KMS-11 (cell line): Measurements from ENCODE around the gene PSEN2.

Experiments used
- H2AFZ ChIP-seq: fragments of 200-600 bp; sonication (generic); 2 replicates; pipeline ENCODE4 v1.6.1; 2016; ENCODE audit warnings: antibody characterized with exemption, mixed run types, low read depth
- H3K27ac ChIP-seq: fragments of 200-600 bp; sonication (generic); 2 replicates; pipeline ENCODE4 v1.6.1; 2016; ENCODE audit warnings: mild to moderate bottlenecking, mixed run types
- H3K27me3 ChIP-seq: fragments of 200-600 bp; sonication (generic); 2 replicates; pipeline ENCODE4 v1.6.1; 2017; ENCODE audit warnings: mild to moderate bottlenecking, low read depth, mixed run types, moderate library complexity; ENCODE audit not compliant: insufficient read depth
- H3K36me3 ChIP-seq: fragments of 200-600 bp; sonication (generic); 2 replicates; pipeline ENCODE4 v1.6.1; 2017; ENCODE audit warnings: mild to moderate bottlenecking, mixed run types; ENCODE audit not compliant: insufficient read depth
- H3K4me1 ChIP-seq: fragments of 200-600 bp; sonication (generic); 2 replicates; pipeline ENCODE4 v1.6.1; 2016; ENCODE audit warnings: mild to moderate bottlenecking, low read depth, mixed run types; ENCODE audit not compliant: poor library complexity, severe bottlenecking
- H3K4me2 ChIP-seq: fragments of 200-600 bp; sonication (generic); 2 replicates; pipeline ENCODE4 v1.7.0; 2016; ENCODE audit warnings: mild to moderate bottlenecking, mixed run types
- H3K4me3 ChIP-seq: fragments of 200-600 bp; sonication (generic); IDR thresholded peaks from 2 replicates; pipeline ENCODE4 v1.6.1; 2017; ENCODE audit warnings: low read depth, low read length, mixed read lengths; ENCODE audit not compliant: insufficient read depth
- H3K79me2 ChIP-seq: fragments of 200-600 bp; sonication (generic); 2 replicates; pipeline ENCODE4 v1.6.1; 2016; ENCODE audit warnings: low read depth, mixed run types; ENCODE audit not compliant: insufficient read depth
- H3K9ac ChIP-seq: fragments of 200-600 bp; sonication (generic); 2 replicates; pipeline ENCODE4 v1.6.1; 2016; ENCODE audit warnings: mild to moderate bottlenecking, mixed run types
- H4K20me1 ChIP-seq: fragments of 200-600 bp; sonication (generic); 2 replicates; pipeline ENCODE4 v1.6.1; 2016; ENCODE audit warnings: mild to moderate bottlenecking, mixed run types; ENCODE audit not compliant: insufficient read depth
- TF ChIP-seq, protein P1 (sequence below): fragments of 200-600 bp; sonication (generic); conservative IDR thresholded peaks from 2 replicates; pipeline ENCODE4 v1.6.1; 2017; ENCODE audit warnings: low read depth, mild to moderate bottlenecking, antibody characterized with exemption, low read length, moderate library complexity, mixed read lengths

PSEN2 gene

DNA sequence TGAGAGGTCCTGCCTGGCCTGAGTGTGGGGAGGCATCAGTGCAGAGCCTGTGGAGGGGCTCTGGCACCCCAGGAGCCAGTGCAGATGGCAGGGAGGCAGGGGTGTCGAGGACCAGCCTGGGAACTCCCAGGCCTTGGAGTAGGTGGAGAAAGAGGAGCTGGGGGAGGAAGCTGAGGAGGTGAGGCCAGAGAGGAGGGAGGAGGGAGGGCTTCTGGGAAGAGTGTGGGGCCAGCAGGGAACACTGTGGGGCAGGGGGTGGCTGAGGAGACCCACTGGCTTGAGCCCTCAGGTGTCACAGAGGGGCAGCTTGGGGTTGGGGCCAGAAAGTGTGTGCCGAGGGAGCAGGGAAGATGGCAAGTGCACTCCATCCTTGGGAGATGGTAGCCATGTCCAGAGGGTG, 73.5 kb downstream of the PSEN2 start:
- no peaks in the 10 kb centered on the region for H3K27me3 ChIP-seq
- no peaks in the 10 kb centered on the region for H4K20me1 ChIP-seq
- no peak overlapping the region for H3K4me2 ChIP-seq
- no peak overlapping the region for H3K4me3 ChIP-seq
- no peak overlapping the region for H2AFZ ChIP-seq
- H3K79me2 ChIP-seq, result peaks cover 72% of the 10 kb centered on the region; the same call in 1 of the 2 replicates
- TF ChIP-seq, protein P1, sequence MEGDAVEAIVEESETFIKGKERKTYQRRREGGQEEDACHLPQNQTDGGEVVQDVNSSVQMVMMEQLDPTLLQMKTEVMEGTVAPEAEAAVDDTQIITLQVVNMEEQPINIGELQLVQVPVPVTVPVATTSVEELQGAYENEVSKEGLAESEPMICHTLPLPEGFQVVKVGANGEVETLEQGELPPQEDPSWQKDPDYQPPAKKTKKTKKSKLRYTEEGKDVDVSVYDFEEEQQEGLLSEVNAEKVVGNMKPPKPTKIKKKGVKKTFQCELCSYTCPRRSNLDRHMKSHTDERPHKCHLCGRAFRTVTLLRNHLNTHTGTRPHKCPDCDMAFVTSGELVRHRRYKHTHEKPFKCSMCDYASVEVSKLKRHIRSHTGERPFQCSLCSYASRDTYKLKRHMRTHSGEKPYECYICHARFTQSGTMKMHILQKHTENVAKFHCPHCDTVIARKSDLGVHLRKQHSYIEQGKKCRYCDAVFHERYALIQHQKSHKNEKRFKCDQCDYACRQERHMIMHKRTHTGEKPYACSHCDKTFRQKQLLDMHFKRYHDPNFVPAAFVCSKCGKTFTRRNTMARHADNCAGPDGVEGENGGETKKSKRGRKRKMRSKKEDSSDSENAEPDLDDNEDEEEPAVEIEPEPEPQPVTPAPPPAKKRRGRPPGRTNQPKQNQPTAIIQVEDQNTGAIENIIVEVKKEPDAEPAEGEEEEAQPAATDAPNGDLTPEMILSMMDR, result no peak
- H3K4me1 ChIP-seq, result peaks cover 8% of the 10 kb centered on the region
- H3K9ac ChIP-seq, result no peak overlapping the region
- H3K36me3 ChIP-seq, result no peaks in the 10 kb centered on the region
- no peak overlapping the region for H3K27ac ChIP-seq

DNA sequence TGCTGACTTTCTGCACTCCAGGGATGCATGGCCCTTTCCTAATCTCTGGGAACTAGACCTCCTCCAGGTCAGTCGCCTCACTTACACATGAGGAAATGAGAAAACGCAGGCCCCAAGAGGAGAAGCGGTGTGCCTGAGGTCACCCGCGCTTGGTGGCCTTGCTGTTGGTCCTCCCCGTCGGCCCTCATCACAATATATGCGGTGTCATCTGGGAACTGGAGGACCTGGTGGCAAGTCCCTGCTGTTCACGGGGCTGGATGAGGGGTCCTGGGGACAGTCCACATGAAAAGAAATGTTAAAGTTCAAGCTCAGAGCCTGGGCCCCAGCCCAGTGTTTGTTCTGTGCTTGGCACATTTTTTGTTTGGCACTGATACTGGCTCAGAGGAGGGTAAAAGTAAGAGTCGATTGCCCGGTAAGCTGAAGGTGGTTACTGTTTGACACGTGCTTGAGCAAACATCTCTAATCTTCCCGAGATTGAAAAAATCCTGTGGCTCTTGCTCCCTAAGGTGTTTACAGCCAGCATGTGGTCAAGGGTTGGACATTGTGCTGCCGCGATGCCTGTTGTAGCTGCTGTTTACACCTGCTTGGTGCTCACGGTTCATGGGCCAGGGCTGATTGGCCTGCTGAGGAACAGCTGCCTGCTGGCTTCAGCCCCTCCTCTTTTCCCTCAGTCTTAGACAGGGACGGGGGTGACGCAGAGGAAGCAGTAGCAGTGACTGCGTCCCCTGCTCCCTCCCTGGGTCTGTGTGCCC, 74.9 kb downstream of the PSEN2 start:
- H4K20me1 ChIP-seq, result no peaks in the 10 kb centered on the region

More for the DNA sequence above, 74.9 kb downstream of the PSEN2 start:
- H3K36me3 ChIP-seq, result no peaks in the 10 kb centered on the region
- no peak overlapping the region for H2AFZ ChIP-seq
- no peak overlapping the region for H3K27ac ChIP-seq
- H3K4me2 ChIP-seq, result no peak overlapping the region
- H3K79me2 ChIP-seq, result peaks cover 82% of the 10 kb centered on the region; the same call in 1 of the 2 replicates
- no peak overlapping the region for H3K4me3 ChIP-seq
- H3K27me3 ChIP-seq, result no peaks in the 10 kb centered on the region
- peaks cover 13% of the 10 kb centered on the region for H3K4me1 ChIP-seq
- H3K9ac ChIP-seq, result no peak overlapping the region
- TF ChIP-seq, protein P1, result no peak
